Stimulated activated memory B cell treated with anti-CD40 and anti-IgM and Interleukin-4, amounts not matched to agents 10 μg/mL and 1 μg/mL and 100 μg/mL, for 72 hours (primary cell): ENCODE measurements around the gene UMPS.
"Not testable (repeated sequence)": the region's sequence is repeated elsewhere in the genome, so short reads cannot be mapped to it uniquely, and the experiment has no call there.

Source experiments
- ATAC-seq: fragments of 150-1000 bp; cut with Tn5 transposase; 2 replicates; pipeline ENCODE4 v1.10.0; 2021
- H3K27ac Mint-ChIP-seq: one replicate; pipeline ENCODE4 v1.8.0; 2022; ENCODE audit warnings: mild to moderate bottlenecking, mixed read lengths
- H3K27me3 Mint-ChIP-seq: one replicate; pipeline ENCODE4 v1.8.0; 2022; ENCODE audit warnings: mixed read lengths
- H3K36me3 Mint-ChIP-seq: one replicate; pipeline ENCODE4 v1.8.0; 2022; ENCODE audit warnings: mixed read lengths
- H3K4me1 Mint-ChIP-seq: one replicate; pipeline ENCODE4 v1.8.0; 2022; ENCODE audit warnings: mixed read lengths
- H3K4me3 Mint-ChIP-seq: one replicate; pipeline ENCODE4 v1.8.0; 2022; ENCODE audit warnings: mild to moderate bottlenecking, moderate library complexity, mixed read lengths
- H3K9me3 Mint-ChIP-seq: one replicate; pipeline ENCODE4 v1.8.0; 2022; ENCODE audit warnings: mixed read lengths

UMPS gene

GRCh38 chr3:124748560-124749198 lies 18.4 kb downstream of the UMPS start:
- Mint-ChIP-seq H3K4me1 (no peaks in the 10 kb centered on the region), H3K9me3 (no peaks in the 10 kb centered on the region), H3K4me3 (no peak overlapping the region), H3K36me3 (peaks cover 21% of the 10 kb centered on the region), H3K27me3 (peaks cover 6% of the 10 kb centered on the region), H3K27ac (no peak overlapping the region)
- no peak for ATAC-seq

GRCh38 chr3:124749877-124750276 lies 19.6 kb downstream of the UMPS start:
- ATAC-seq, H3K4me3 Mint-ChIP-seq, H3K9me3 Mint-ChIP-seq, H3K27me3 Mint-ChIP-seq, H3K4me1 Mint-ChIP-seq, H3K27ac Mint-ChIP-seq: not testable (repeated sequence)
- peaks cover 11% of the 10 kb centered on the region for H3K36me3 Mint-ChIP-seq

- no peak for ATAC-seq
- no peak overlapping the region for H3K27ac Mint-ChIP-seq
Observed at GRCh38 chr3:124751501-124751900, 21.2 kb downstream of the UMPS start.

GRCh38 chr3:124752051-124752450 lies 21.8 kb downstream of the UMPS start:
- Mint-ChIP-seq H3K27ac (no peak overlapping the region), H3K27me3 (peaks cover 30% of the 10 kb centered on the region), H3K9me3 (no peaks in the 10 kb centered on the region), H3K4me3 (no peak overlapping the region), H3K36me3 (no peaks in the 10 kb centered on the region), H3K4me1 (no peaks in the 10 kb centered on the region)
- no peak for ATAC-seq

More at GRCh38 chr3:124751501-124751900, 21.2 kb downstream of the UMPS start:
- no peaks in the 10 kb centered on the region for H3K36me3 Mint-ChIP-seq
- H3K4me3 Mint-ChIP-seq, result no peak overlapping the region
- no peaks in the 10 kb centered on the region for H3K9me3 Mint-ChIP-seq
- no peaks in the 10 kb centered on the region for H3K4me1 Mint-ChIP-seq
- peaks cover 25% of the 10 kb centered on the region for H3K27me3 Mint-ChIP-seq

- H3K36me3 Mint-ChIP-seq, H3K27ac Mint-ChIP-seq, ATAC-seq: not testable (repeated sequence)
Observed at GRCh38 chr3:124757926-124758325, 27.7 kb downstream of the UMPS start.

GRCh38 chr3:124758851-124759635 lies 28.8 kb downstream of the UMPS start:
- Mint-ChIP-seq H3K4me1 (peaks cover 6% of the 10 kb centered on the region), H3K36me3 (no peaks in the 10 kb centered on the region), H3K27ac (no peak overlapping the region), H3K27me3 (peaks cover 29% of the 10 kb centered on the region), H3K9me3 (no peaks in the 10 kb centered on the region), H3K4me3 (no peak overlapping the region)
- ATAC-seq, result no peak

More at GRCh38 chr3:124757926-124758325, 27.7 kb downstream of the UMPS start:
- H3K27me3 Mint-ChIP-seq, result peaks cover 29% of the 10 kb centered on the region
- H3K4me1 Mint-ChIP-seq, H3K4me3 Mint-ChIP-seq, H3K9me3 Mint-ChIP-seq: not testable (repeated sequence)

GRCh38 chr3:124759666-124760401 lies 29.6 kb downstream of the UMPS start:
- Mint-ChIP-seq H3K36me3 (no peaks in the 10 kb centered on the region), H3K4me1 (peaks cover 6% of the 10 kb centered on the region), H3K27ac (no peak overlapping the region), H3K27me3 (peaks cover 33% of the 10 kb centered on the region), H3K9me3 (no peaks in the 10 kb centered on the region), H3K4me3 (no peak overlapping the region)
- ATAC-seq, result peak; percentile 13

GRCh38 chr3:124760601-124761000 lies 30.3 kb downstream of the UMPS start:
- no peaks in the 10 kb centered on the region for H3K9me3 Mint-ChIP-seq
- no peak for ATAC-seq
- H3K4me3 Mint-ChIP-seq, result no peak overlapping the region
- H3K36me3 Mint-ChIP-seq, result no peaks in the 10 kb centered on the region
- peaks cover 6% of the 10 kb centered on the region for H3K4me1 Mint-ChIP-seq
- no peak overlapping the region for H3K27ac Mint-ChIP-seq
- peaks cover 29% of the 10 kb centered on the region for H3K27me3 Mint-ChIP-seq

- Mint-ChIP-seq H3K9me3 (no peaks in the 10 kb centered on the region), H3K27ac (no peak overlapping the region), H3K4me3 (peak overlapping the region; percentile 50), H3K36me3 (no peaks in the 10 kb centered on the region), H3K27me3 (peaks cover 29% of the 10 kb centered on the region), H3K4me1 (peaks cover 6% of the 10 kb centered on the region)
- ATAC-seq, result peak; percentile 65
Observed at GRCh38 chr3:124761250-124761796, 31.1 kb downstream of the UMPS start.

GRCh38 chr3:124761935-124762660 lies 31.8 kb downstream of the UMPS start:
- H3K9me3 Mint-ChIP-seq, result no peaks in the 10 kb centered on the region
- no peaks in the 10 kb centered on the region for H3K36me3 Mint-ChIP-seq
- H3K4me1 Mint-ChIP-seq, result peaks cover 6% of the 10 kb centered on the region
- peaks cover 29% of the 10 kb centered on the region for H3K27me3 Mint-ChIP-seq
- H3K4me3 Mint-ChIP-seq, result no peak overlapping the region
- no peak overlapping the region for H3K27ac Mint-ChIP-seq
- no peak for ATAC-seq

GRCh38 chr3:124762661-124763011 lies 32.4 kb downstream of the UMPS start:
- H3K4me1 Mint-ChIP-seq, result peaks cover 6% of the 10 kb centered on the region
- no peaks in the 10 kb centered on the region for H3K9me3 Mint-ChIP-seq
- no peak overlapping the region for H3K27ac Mint-ChIP-seq
- H3K27me3 Mint-ChIP-seq, result peaks cover 30% of the 10 kb centered on the region
- no peaks in the 10 kb centered on the region for H3K36me3 Mint-ChIP-seq
- H3K4me3 Mint-ChIP-seq, result no peak overlapping the region
- ATAC-seq, result no peak

- Mint-ChIP-seq H3K9me3 (no peaks in the 10 kb centered on the region), H3K27me3 (peaks cover 30% of the 10 kb centered on the region)
- ATAC-seq, result no peak
Observed at GRCh38 chr3:124763206-124763605, 33.0 kb downstream of the UMPS start.

GRCh38 chr3:124763644-124764358 lies 33.5 kb downstream of the UMPS start:
- Mint-ChIP-seq H3K36me3 (no peaks in the 10 kb centered on the region), H3K4me3 (no peak overlapping the region), H3K9me3 (no peaks in the 10 kb centered on the region), H3K4me1 (peaks cover 6% of the 10 kb centered on the region), H3K27ac (no peak overlapping the region), H3K27me3 (peaks cover 30% of the 10 kb centered on the region)
- no peak for ATAC-seq

More at GRCh38 chr3:124763206-124763605, 33.0 kb downstream of the UMPS start:
- H3K4me3 Mint-ChIP-seq, result no peak overlapping the region
- no peak overlapping the region for H3K27ac Mint-ChIP-seq
- no peaks in the 10 kb centered on the region for H3K36me3 Mint-ChIP-seq
- peaks cover 6% of the 10 kb centered on the region for H3K4me1 Mint-ChIP-seq

- H3K36me3 Mint-ChIP-seq, result no peaks in the 10 kb centered on the region
- no peak overlapping the region for H3K4me3 Mint-ChIP-seq
- no peak overlapping the region for H3K27ac Mint-ChIP-seq
- no peak for ATAC-seq
- H3K9me3 Mint-ChIP-seq, result no peaks in the 10 kb centered on the region
- peaks cover 6% of the 10 kb centered on the region for H3K4me1 Mint-ChIP-seq
- peaks cover 35% of the 10 kb centered on the region for H3K27me3 Mint-ChIP-seq
Observed at GRCh38 chr3:124764746-124765145, 34.5 kb downstream of the UMPS start.
